T-cell (primary cell): ENCODE results near the gene NEK10. TPM values are rescaled to one million over a fixed set of nuclear protein-coding genes. Genes with fewer than 3 reads are reported as not detected.

Experiments used
- ATAC-seq, 4 experiments: fragments of 200-7000 bp in 3 of 4; fragments of 150-1000 bp in 1 of 4; cut with Tn5 transposase; replicated peaks in 1 of 4; 1 replicate in 3 of 4; 2 replicates in 1 of 4; pipeline ENCODE4 v1.10.0; 2021; ENCODE audit warnings: moderate library complexity in 3 of 4, mild to moderate bottlenecking in 2 of 4, moderate number of reproducible peaks in 1 of 4
- CTCF ChIA-PET, 2 donors: fragments of 300-600 bp; sonication (Branson Sonifier 250); formaldehyde crosslinking; loops; one replicate each; lab custom pipeline; 2022; ENCODE audit warnings: antibody characterized with exemption in 2 of 2; lab: Charles Lee
- POLR2A ChIA-PET, 2 donors: fragments of 300-600 bp; sonication (Branson Sonifier 250); formaldehyde crosslinking; loops; one replicate each; lab custom pipeline; 2022; ENCODE audit warnings: antibody characterized with exemption in 2 of 2; lab: Charles Lee
- DNase-seq, 35 experiments: peaks; one replicate each; pipeline versions ENCODE4 v3.0.0 to v3.0.0-alpha.2; 2013 to 2023
- H3K27ac ChIP-seq: one replicate; pipeline ENCODE4 v1.5.1; 2013; ENCODE audit warnings: low read length
- H3K27me3 ChIP-seq, 2 experiments: replicated peaks in 1 of 2; 1 replicate in 1 of 2; 2 replicates in 1 of 2; pipeline versions ENCODE4 v1.6.1 to v1.7.0; 2013; ENCODE audit warnings: low read length in 1 of 2, mixed read lengths in 1 of 2; ENCODE audit not compliant: control insufficient read depth in 2 of 2, insufficient read depth in 2 of 2; ENCODE audit errors: extremely low read depth in 1 of 2
- H3K36me3 ChIP-seq, 2 donors: 1 replicate in 1 of 2; 2 replicates in 1 of 2; pipeline versions ENCODE4 v1.6.1 to v1.7.0; 2013; ENCODE audit warnings: low read length in 1 of 2; ENCODE audit not compliant: control insufficient read depth in 2 of 2, insufficient read depth in 1 of 2; ENCODE audit errors: extremely low read depth in 1 of 2
- H3K4me1 ChIP-seq, 2 experiments: 1 replicate in 1 of 2; 2 replicates in 1 of 2; pipeline versions ENCODE4 v1.6.1 to v1.7.0; 2013; ENCODE audit warnings: low read length in 2 of 2, mixed read lengths in 1 of 2; ENCODE audit not compliant: insufficient read depth in 2 of 2, control insufficient read depth in 1 of 2; ENCODE audit errors: extremely low read depth in 1 of 2
- H3K4me3 ChIP-seq, 2 donors: 1 replicate in 1 of 2; 2 replicates in 1 of 2; pipeline versions ENCODE4 v1.5.1 to v1.7.0; 2013; ENCODE audit warnings: mild to moderate bottlenecking in 2 of 2, low read length in 1 of 2, moderate library complexity in 1 of 2; ENCODE audit not compliant: control insufficient read depth in 1 of 2; ENCODE audit errors: extremely low read depth in 1 of 2
- H3K9me3 ChIP-seq: 2 replicates; pipeline ENCODE4 v1.7.0; 2013
- H3K27ac Mint-ChIP-seq, 2 donors: one replicate each; pipeline ENCODE4 v1.8.0; 2020 to 2021; ENCODE audit warnings: mild to moderate bottlenecking in 2 of 2, mixed read lengths in 2 of 2
- H3K27me3 Mint-ChIP-seq, 2 donors: one replicate each; pipeline ENCODE4 v1.8.0; 2021 to 2022; ENCODE audit warnings: mixed read lengths in 2 of 2
- H3K36me3 Mint-ChIP-seq: one replicate; pipeline ENCODE4 v1.8.0; 2021; ENCODE audit warnings: mixed read lengths
- H3K4me1 Mint-ChIP-seq, 3 donors: one replicate each; pipeline ENCODE4 v1.8.0; 2020 to 2022; ENCODE audit warnings: mixed read lengths in 3 of 3, mild to moderate bottlenecking in 1 of 3
- H3K4me3 Mint-ChIP-seq, 3 donors: one replicate each; pipeline ENCODE4 v1.8.0; 2020 to 2022; ENCODE audit warnings: mild to moderate bottlenecking in 3 of 3, mixed read lengths in 3 of 3, moderate library complexity in 3 of 3
- H3K9me3 Mint-ChIP-seq, 3 donors: one replicate each; pipeline ENCODE4 v1.8.0; 2020 to 2022; ENCODE audit warnings: mixed read lengths in 3 of 3
- WGBS: methylation state at CpG from one replicate; pipeline ENCODE4 v1.1.5; 2013; ENCODE audit warnings: missing lambda C conversion rate; ENCODE audit not compliant: insufficient coverage; 5-methylcytosine and 5-hydroxymethylcytosine counted together
- total RNA-seq, 35 experiments: library from RNA in 6 of 35; stranded (reverse) in 6 of 35; fragments of 120-200 nt in 1 of 35; gene quantifications; one replicate each; pipeline versions ENCODE4 v1.2.1 to v1.2.4 and lab custom pipeline; 2013 to 2026

NEK10 gene
- total RNA-seq, 5 donors from 2014 or later (not counting 1 experiment from before 2014, with no cell fraction given): 0.73 to 2.2 (median 1.2) TPM

- Mint-ChIP-seq H3K9me3 (peaks cover 0 to 13% (median 7%) of the 10 kb centered on the region in 3 donors), H3K36me3 (no peaks in the 10 kb centered on the region), H3K27me3 (peaks cover 3 to 10% of the 10 kb centered on the region in 2 donors), H3K4me1 (no peaks in the 10 kb centered on the region), H3K27ac (no peak overlapping the region), H3K4me3 (no peak overlapping the region)
- no CpG with 5 or more reads among the region's 3 CpGs for WGBS
- Histone ChIP-seq H3K4me3 (no peak overlapping the region), H3K27me3 (no peaks in the 10 kb centered on the region), H3K36me3 (no peaks in the 10 kb centered on the region), H3K4me1 (no peaks in the 10 kb centered on the region), H3K27ac (no peak overlapping the region), H3K9me3 (no peaks in the 10 kb centered on the region)
- no peak for DNase-seq
- ATAC-seq: no peak
- CTCF ChIA-PET: interaction anchor here in 1 of 2 donors (1.2 to 1.4 kb wide), 2 partner anchors 8 to 11 kb away, joined by 3 to 5 read pairs; no protein-coding TSS in a partner anchor
- POLR2A ChIA-PET: no interaction called here
Observed at GRCh38 chr3:27145719-27146118, 223.5 kb downstream of the NEK10 start.

GRCh38 chr3:27141668-27142067, 227.5 kb downstream of the NEK10 start:
- no peaks in the 10 kb centered on the region for H3K36me3 ChIP-seq
- Mint-ChIP-seq H3K4me1 (no peaks in the 10 kb centered on the region), H3K4me3 (no peak overlapping the region), H3K36me3 (no peaks in the 10 kb centered on the region), H3K27me3 (peaks cover 5 to 8% of the 10 kb centered on the region in 2 donors), H3K9me3 (peaks cover 0 to 13% (median 7%) of the 10 kb centered on the region in 3 donors), H3K27ac (no peak overlapping the region)
- no peak overlapping the region for H3K27ac ChIP-seq
- H3K4me1 ChIP-seq: no peaks in the 10 kb centered on the region
- no peak for DNase-seq
- H3K9me3 ChIP-seq: no peaks in the 10 kb centered on the region
- ATAC-seq: no peak
- ChIA-PET POLR2A (no interaction called here), CTCF (no interaction called here)
- no peaks in the 10 kb centered on the region for H3K27me3 ChIP-seq
- no peak overlapping the region for H3K4me3 ChIP-seq

GRCh38 chr3:27138562-27138961, 230.6 kb downstream of the NEK10 start:
- Histone ChIP-seq H3K27ac (no peak overlapping the region), H3K36me3 (no peaks in the 10 kb centered on the region), H3K4me3 (no peak overlapping the region), H3K9me3 (no peaks in the 10 kb centered on the region), H3K4me1 (no peaks in the 10 kb centered on the region), H3K27me3 (no peaks in the 10 kb centered on the region)
- no peaks in the 10 kb centered on the region for H3K36me3 Mint-ChIP-seq
- H3K4me3 Mint-ChIP-seq: no peak overlapping the region
- H3K4me1 Mint-ChIP-seq: no peaks in the 10 kb centered on the region
- no peak for DNase-seq
- H3K9me3 Mint-ChIP-seq: peaks cover 0 to 13% (median 7%) of the 10 kb centered on the region in 3 donors
- no peak overlapping the region for H3K27ac Mint-ChIP-seq
- ATAC-seq: no peak
- peaks cover 4 to 6% of the 10 kb centered on the region in 2 donors for H3K27me3 Mint-ChIP-seq
- ChIA-PET CTCF (no interaction called here), POLR2A (no interaction called here)

GRCh38 chr3:27138005-27138404, 231.2 kb downstream of the NEK10 start:
- Mint-ChIP-seq H3K27me3 (peaks cover 4 to 6% of the 10 kb centered on the region in 2 donors), H3K36me3 (no peaks in the 10 kb centered on the region), H3K9me3 (peaks cover 0 to 13% (median 7%) of the 10 kb centered on the region in 3 donors), H3K4me3 (no peak overlapping the region), H3K4me1 (no peaks in the 10 kb centered on the region), H3K27ac (no peak overlapping the region)
- Histone ChIP-seq H3K4me3 (no peak overlapping the region), H3K36me3 (no peaks in the 10 kb centered on the region), H3K4me1 (no peaks in the 10 kb centered on the region), H3K9me3 (no peaks in the 10 kb centered on the region), H3K27ac (no peak overlapping the region), H3K27me3 (no peaks in the 10 kb centered on the region)
- ChIA-PET CTCF (interaction anchor here in 1 of 2 donors (1.1 kb wide), 1 partner anchor 8 kb away, joined by 3 read pairs; no protein-coding TSS in a partner anchor), POLR2A (no interaction called here)
- DNase-seq: no peak
- 79% methylated on average over 3 of the region's 4 CpGs for WGBS
- no peak for ATAC-seq

- Mint-ChIP-seq H3K4me1 (no peaks in the 10 kb centered on the region), H3K27ac (no peak overlapping the region), H3K36me3 (no peaks in the 10 kb centered on the region), H3K4me3 (no peak overlapping the region), H3K27me3 (peaks cover 4 to 6% of the 10 kb centered on the region in 2 donors), H3K9me3 (no peaks in the 10 kb centered on the region)
- DNase-seq (peak; percentile 13 to 74 (median 41)), ATAC-seq (peak; percentile 56 to 84 (median 66))
- Histone ChIP-seq H3K4me1 (no peaks in the 10 kb centered on the region), H3K4me3 (no peak overlapping the region), H3K27me3 (no peaks in the 10 kb centered on the region), H3K9me3 (no peaks in the 10 kb centered on the region), H3K36me3 (no peaks in the 10 kb centered on the region), H3K27ac (no peak overlapping the region)
- WGBS: no CpG with 5 or more reads among the region's 2 CpGs
- CTCF ChIA-PET: interaction anchor here (0.6 to 1.7 kb wide), 11 partner anchors 9 to 1825 kb away, joined by 3 to 17 read pairs (median 4); no protein-coding TSS in a partner anchor
- POLR2A ChIA-PET: interaction anchor here in 1 of 2 donors (0.6 kb wide), 1 partner anchor 303 kb away, joined by 3 read pairs; no protein-coding TSS in a partner anchor
Observed at GRCh38 chr3:27134171-27134796, 234.9 kb downstream of the NEK10 start.

- H3K4me3 ChIP-seq: no peak overlapping the region
- no peak for DNase-seq
- ChIA-PET POLR2A (no interaction called here), CTCF (interaction anchor here in 1 of 2 donors (1.3 kb wide), 1 partner anchor 568 kb away, joined by 3 read pairs; no protein-coding TSS in a partner anchor)
- Mint-ChIP-seq H3K4me1 (no peaks in the 10 kb centered on the region), H3K4me3 (no peak overlapping the region), H3K9me3 (no peaks in the 10 kb centered on the region), H3K27me3 (peaks cover 4 to 6% of the 10 kb centered on the region in 2 donors), H3K27ac (no peak overlapping the region), H3K36me3 (no peaks in the 10 kb centered on the region)
- no peaks in the 10 kb centered on the region for H3K9me3 ChIP-seq
- no peaks in the 10 kb centered on the region for H3K36me3 ChIP-seq
- no peaks in the 10 kb centered on the region for H3K27me3 ChIP-seq
- WGBS: no CpG with 5 or more reads among the region's 2 CpGs
- no peaks in the 10 kb centered on the region for H3K4me1 ChIP-seq
- H3K27ac ChIP-seq: no peak overlapping the region
- no peak for ATAC-seq
Observed at GRCh38 chr3:27133060-27133459, 236.1 kb downstream of the NEK10 start.
